NCI-H748 (cell line): Measurements from ENCODE around the gene TRABD2B.
A peak's percentile ranks its signal among the peaks of the same experiment; 100 is the strongest.

ENCODE experiments used
- DNase-seq: peaks from one replicate; lab custom pipeline; 2025; ENCODE audit not compliant: unreplicated experiment; lab: John Stamatoyannopoulos, UW

The TRABD2B gene

DNA sequence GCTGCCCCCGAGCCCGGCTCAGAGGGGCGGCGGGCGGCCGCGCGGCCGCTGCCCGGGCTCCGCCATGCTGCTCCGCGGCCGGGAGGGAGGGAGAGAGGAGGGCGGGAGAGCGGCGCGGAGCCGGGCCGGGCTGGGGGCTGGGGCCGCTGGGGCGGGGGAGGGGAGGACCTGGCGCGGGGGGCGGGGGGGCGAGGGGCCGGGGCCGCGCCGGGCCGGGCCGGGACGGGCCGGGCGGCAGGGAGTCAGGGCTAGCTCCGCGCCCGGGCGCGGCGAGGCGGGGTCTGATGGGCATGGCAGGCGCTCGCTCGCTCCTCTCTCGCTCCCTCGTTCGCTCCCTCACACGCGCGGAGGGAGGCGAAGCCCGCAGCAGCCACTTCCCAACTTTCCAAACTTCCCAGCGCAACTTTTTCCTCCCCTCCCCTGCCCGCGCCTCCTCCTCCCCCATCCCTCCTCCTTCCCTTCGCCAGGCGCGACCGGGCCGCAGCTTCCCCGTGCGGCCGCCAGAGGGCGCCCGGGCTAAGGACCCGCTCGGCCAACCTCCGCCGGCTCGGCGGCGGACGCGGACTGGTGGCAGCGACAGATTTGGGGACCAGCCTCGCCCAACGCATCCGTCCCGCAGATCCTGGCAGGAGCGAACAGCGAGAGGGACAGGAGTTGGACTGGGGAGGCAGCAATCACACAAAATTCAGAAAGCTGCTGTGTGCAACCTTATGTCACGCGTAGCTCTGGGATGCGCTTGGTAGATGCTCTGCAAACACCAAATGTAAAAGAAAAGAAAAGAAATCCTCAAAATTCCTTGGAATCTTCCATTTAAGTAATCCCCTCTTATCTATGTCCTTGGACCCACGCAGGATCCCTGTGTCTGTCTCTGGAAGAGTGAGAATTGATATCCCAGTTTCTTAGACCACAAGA, at the start of gene TRABD2B:
Gene TRABD2B, minus strand, starts transcription at position 97 of the 912 bp plus-strand sequence.
- DNase-seq, result peak; percentile 72

DNA sequence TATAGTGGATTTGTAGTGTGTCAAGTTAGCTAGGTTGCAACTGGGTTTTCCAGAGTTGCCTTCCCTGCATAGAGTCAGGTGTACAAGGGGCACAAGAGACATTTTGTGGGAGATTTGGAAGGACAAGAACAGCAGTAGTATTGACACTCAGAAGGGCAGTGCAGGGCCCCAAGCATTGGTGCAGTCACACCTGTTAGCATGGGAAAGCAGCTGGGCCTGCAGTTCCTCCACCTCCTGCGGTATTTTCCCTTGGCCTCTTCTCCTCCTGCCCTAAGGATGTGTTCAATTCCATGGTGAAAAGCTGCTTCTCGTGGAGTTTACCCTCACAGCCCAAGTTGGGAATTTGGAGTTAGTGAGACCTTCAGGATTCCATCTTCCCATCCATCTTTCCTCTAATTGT, 47.1 kb upstream of the TRABD2B start:
- DNase-seq, result no peak

DNA sequence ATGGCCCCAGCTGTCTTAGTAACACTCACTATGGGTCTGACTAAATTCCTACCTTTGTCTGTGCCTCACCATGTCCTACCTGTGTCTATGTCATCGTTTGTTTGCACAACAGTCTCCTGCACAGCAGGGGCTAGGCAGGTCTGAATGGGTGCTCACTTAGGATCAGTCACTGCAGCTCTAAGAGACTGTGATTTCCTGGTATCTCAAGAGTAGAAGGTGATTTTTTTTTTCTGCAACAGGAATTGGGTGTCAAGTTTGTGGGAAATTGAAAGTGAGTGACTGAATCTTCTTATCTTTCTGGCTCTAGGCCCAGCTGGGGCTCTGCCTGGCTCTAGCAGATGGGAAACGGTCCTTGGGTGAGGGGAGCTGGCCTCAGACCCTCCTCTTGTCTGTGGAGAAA, 46.4 kb upstream of the TRABD2B start:
- peak; percentile 62 for DNase-seq

DNA sequence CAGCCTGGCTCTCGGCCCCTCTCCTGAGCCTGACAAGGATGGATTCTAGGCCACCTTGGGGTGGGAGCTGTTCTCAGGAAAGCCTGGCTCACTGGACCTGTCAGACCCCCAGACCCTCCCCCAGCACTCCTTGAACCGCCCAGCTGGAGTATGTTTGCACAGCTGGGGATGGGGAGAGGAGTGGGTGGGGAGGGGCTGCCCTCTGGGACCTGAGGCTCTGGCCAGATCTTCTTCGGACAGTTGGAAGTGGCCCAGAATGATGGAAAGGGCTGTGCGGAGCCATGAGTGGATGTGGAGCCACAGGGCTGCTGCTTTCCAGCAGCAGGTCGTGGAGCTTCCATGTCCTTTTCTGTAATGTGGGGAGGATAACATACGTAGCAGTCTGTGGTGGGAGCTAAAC, 43.0 kb upstream of the TRABD2B start:
- DNase-seq, result no peak

DNA sequence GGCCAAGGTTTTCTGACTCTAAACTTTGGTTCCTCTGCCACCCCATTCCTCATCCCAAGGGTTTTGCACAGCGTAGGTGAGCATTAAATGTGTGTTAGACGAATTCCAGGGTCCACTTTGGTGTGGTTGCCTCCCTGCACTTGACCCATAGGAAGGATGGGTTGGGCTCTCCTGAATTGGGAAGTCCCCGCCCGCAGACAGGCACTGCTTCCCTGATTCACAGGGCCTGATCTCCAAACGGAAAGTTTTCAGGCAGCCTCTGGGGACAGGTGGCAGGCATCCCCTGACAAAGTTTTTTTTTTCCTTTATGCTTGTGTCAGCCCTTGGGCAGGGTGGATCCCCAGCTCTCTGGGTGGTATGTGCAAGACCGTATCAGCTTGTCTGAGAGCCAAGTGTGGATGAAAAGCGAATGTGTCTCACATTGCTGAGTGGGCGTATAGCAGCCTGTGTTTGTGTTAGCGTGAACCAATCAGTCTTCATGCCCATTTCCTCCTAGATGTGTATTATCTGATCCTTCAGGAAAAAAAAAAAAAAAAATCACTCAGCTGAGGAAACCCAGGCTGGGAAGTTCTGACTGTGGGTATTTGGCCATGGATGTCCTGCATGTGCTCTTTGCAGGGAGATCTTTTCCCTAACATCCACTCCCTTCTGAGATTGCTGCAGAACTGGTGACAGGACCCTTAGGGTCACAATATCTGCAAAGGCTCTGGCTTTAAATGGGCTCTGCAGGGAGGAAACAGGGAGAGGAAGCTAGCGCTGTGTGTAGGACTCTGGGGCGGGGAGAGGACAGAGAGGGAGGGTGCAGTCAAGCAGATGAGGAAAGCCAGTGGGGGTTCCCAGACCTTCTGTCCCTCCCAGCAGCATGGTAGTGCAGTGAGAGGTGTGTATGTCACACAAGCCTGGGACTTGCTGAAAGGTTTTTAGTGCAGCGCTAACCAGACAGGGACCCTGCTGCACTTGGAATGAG, 42.2 kb upstream of the TRABD2B start:
- DNase-seq, result no peak

DNA sequence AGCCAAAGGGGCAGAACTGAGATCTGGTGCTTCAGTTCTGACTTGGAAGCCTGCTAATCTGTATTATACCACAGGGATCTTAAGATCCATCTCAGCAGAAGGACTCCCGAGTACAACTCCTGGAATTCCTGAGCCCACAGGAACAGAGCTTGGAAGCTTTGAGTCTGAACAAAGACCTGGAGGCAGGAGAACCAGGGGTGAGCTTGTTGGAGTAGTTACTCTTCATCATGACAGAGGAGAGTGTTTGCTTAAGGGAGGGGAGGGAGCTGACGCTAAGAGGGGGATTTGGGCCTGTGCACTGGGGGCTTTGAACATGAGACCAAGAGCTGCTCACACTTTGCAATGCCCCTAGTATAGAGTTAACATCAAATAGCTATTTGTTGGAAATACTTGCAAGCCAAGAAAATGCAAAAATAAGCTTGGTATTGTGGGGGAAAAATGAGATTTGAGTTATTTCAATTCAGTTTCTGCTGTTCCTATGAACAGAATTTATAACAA, 41.1 kb upstream of the TRABD2B start:
- DNase-seq, result no peak

DNA sequence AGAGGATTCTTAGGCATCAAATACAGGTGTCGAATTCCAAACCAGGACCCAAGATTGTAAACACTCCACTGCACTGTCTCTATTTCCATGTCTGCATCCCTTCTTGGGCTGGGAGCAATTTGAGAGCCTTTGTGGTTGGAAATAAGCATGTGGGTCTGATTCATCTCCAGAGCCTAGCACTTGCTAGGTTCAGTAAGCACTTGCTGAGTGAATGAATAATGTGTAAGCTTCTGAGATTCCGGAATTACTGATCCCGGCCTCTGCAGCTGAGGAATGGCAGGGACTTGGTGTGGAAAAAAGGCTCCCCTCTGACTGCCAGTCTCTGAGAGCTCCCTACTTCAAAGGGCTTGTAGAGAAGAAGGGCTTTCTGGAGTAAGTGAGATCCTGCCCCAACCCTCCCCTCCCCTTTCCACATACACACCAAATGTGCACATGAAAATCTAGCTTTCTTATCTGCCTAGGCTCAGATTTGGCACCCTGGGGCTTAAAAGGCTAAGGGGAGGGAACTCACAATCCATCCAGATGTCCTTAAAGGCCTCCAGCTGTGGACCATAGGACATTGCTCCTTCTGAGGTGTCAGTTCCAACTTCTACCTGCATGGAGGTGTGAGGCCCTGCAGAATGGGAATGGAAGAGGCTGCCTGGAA, 39.6 kb upstream of the TRABD2B start:
- DNase-seq, result no peak

DNA sequence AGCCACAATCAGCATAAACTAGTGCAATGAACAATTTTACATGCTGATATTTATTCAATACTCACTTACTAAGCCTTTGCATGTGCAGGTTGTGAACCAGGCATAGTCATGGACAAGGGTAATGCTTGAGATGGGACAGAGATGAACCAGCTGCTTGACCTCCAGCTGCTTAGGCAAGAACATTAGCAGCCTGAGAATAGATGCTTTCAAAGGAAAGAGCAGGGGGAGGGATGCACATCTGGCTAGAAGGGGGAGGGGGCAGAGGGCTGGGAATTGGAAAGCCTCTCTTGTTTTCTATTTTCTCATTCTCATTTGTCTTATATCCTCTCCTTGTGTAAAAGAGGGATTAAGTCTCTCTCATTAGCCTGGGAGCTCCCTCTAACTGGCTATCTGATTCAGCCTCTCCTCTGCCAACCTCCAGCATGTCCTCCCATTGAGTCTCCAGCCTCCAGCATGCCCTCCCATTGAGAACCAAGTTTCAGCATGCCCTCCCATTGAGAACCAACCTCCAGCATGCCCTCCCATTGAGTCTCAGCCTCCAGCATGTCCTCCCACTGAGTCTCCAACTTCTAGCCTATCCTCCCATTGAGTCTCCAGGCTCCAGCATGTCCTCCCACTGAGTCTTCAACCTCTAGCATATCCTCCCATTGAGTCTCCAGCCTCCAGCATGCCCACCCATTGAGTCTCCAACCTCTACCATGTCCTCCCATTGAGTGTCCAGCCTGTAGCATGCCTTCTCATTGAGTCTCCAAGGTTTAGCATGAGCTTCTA, 38.4 kb upstream of the TRABD2B start:
- no peak for DNase-seq

DNA sequence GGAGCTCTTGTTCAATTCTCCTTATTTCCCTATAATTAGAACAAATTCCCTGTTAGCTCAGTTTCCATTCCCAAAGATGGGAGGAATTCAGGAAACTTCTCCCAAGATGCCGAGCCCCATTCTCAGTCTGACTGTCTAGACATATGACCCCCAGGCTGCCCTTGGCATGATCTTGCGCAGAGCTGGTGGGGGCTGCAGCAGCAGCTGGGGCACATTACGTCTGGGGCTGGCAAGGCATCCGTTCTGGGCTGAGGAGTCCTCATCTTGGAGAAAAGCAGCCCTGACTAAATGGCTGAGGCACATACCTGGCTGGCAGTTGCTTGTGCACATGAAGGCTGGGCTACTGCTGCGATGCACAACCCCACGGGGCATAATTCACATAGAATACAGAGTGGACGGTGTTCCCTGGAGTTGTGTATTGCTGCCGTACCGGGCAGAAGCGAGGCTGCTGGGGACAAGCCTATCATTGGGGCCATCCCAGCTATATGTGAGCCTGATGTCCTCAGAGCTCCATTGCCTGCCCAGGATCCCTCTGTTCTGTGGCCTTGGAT, 36.4 kb upstream of the TRABD2B start:
- no peak for DNase-seq

DNA sequence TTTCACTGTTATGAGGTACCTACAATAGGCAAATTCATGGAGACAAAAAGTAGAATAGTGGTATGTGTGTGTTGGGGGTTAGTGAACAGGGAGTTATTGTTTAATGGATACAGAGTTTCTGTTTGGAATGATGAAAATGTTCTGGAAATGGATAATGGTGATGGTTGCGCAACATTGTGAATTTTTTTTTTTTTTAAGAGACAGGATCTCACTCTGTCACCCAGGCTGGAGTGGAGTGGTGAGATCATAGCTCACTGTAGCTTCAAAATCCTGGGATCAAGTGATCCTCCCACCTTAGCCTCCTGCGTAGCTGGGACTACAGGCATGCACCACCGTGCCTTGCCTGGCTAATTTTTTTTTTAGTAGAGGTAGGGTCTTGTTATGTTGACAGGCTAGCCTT, 34.5 kb upstream of the TRABD2B start:
- DNase-seq, result no peak

DNA sequence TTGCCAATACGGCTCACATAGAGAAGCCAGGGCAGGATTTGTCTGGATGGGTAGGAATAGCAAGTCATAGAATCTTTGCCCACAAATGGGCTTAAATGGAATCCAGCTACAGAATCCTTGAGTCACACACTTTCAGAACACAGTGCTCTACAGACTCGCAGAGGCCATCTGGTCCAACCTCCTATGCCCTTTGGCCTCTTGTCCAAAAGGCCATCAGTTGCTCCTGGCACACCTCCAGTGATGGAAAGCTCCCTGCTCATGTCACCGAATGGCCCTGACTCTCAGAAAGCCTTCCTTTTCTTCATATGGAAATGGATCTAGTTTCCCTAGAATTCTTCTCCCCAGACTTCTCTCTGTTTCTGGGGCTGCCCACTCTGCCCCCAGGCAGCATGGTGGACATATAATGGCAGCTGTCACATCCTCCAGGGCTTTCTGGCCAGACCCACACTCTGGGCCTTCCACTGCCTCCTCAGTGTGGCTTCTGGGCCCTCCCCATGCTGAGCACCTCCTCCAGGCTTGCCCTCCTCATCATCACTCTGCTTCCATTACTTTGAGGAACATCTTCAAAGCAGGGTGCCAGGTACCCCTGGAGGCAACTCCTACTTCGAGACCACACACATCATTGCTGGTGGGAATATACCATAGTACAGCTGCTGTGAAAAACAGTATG, 33.6 kb upstream of the TRABD2B start:
- DNase-seq, result no peak

DNA sequence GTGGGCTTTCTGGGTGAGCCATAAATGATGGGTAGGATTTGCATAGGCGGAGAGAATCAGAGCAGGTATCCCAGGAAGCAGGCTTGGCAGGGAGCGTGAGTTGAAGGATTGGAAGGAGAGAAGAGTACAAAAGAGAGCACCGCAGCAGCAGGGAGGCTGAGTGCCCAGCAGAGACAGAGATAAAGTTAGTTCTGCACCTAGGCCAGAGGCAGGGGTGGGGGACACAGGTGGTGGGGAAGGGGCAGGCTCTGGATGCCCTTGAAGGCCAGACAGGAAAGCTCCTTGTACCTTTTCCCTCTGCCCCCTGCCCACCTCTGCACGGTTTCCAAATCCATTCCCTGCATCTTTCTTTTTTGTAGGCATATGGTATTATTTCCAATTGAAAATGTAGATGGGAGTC, 33.0 kb upstream of the TRABD2B start:
- DNase-seq, result no peak

DNA sequence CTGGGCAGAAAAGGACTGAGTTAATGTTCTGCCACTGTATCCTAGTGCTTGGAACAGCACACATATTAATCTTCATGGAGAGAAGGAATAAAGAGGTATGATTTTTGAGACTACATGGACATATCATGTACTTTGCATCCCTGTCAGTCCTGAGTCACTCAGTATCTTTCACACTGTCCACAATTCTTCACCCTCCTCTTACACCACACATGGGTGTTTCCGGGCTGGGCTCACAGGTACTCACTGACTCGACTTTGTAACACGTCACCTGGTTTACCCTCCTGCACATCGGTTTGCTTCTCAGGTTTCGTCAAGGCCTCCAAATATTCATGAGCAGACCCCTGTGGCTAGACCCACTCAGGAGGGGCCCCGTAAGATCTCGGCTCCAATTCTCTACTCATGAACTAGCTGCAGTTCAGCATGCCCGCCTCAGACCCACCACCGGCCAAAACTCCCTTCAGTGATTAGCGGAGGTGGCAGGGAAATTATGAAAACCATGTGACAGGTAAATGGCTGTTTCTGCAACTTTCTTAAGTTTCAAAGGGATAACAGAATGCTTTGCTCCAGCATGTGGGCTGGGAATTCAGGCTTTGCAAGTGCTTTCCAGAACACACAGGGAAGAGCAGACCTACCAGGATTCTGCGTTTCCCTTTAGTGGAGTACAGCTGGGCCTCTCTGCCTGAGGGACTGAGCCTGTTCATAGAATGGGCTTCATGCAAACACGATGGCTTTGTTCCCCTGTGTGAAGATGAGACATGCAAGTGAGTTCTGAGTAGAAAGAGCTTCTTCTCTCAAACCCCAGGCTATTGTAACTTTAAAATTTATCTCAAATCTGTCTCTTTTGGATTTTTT, 31.3 kb upstream of the TRABD2B start:
- DNase-seq, result no peak

DNA sequence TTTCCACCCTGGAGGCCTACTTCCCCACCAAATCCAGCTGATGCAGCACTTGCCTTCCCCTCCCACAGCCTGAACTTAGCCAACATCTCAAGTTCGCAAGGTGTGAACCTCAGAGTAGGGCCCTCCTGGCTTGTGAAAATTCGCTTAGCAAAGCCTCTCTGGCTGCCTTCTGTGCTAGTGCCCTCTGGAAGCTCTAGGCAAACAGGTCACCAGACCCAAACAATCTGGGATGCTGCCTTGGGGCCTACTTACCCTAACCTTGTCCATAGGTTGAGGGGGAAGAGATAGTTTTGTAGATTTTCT, 30.3 kb upstream of the TRABD2B start:
- no peak for DNase-seq

DNA sequence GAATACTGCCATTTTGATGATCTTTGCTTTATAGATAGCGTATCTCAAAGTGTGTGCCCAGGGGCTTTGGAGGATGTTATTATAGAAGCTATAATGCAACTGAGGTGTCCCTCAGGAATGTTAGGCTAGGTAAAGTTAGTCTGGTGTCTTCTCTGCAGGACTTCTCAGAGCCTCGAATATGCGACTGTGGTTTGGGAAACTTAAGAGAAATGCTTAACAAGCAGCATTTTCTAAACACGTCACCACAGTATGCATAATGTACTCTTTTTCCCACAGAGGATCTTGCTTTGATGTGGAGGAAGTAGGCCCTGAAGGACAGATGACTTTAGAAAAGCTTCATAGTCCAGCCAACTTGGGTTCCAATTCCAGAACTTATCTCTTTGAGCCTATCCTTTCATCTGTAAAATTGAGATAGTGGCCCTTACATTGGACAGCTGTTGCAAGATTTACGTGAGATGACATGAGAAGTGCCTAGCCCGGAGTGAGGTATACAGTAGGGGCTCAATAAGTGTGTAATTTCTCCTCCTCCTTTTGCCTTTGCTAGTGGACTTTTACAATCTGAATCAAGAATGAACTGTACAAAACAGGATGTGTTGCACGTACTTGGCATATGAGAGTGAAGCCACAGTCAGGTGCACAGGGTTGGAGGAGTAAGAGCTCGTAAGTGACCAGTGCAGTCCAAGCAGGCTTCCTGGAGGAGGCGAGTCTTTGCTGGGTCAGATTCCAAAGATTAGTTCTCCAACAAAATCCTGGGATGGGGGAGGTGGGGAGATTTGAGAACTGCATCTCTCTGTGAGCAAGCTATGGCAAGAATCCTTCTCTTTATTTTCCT, 29.7 kb upstream of the TRABD2B start:
- DNase-seq, result no peak

DNA sequence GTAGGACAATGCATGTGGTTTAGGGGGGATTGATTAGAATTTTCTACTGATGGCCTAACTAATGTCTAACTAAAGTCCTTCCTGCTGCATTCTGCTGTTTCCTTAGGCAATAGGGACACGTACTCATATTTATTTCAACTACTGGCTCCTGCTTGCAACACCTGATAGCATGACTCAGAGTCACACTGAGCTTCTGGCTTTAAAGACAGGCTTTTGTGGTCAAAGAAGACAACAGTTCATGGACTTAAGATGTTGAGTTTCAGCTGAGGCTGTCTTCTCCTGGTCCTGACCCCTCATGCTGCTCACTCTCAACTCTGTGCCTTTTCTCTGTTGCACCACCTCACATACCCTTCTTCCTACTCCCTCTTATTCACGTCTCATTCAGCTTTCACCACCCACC, 29.1 kb upstream of the TRABD2B start:
- DNase-seq, result no peak

DNA sequence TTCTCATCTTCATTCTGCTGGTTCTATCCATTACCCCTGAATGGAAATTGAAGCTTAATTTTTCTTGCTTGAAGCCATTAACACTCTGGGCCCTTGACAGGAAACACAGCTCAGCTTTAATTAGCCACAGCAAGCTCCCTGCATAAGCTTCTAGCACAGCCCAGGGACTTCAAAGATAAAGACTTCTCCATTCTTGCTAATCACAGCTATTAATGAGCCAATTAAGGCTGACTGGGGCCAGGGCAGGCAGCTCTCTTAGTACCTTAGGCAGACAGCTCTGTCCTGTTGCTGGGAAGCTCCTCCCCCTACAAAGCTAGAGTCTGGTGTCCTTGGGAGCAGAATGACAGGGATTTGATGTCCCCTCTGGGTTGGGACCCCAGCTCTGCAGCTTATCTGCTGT, 27.9 kb upstream of the TRABD2B start:
- peak; percentile 14 for DNase-seq

DNA sequence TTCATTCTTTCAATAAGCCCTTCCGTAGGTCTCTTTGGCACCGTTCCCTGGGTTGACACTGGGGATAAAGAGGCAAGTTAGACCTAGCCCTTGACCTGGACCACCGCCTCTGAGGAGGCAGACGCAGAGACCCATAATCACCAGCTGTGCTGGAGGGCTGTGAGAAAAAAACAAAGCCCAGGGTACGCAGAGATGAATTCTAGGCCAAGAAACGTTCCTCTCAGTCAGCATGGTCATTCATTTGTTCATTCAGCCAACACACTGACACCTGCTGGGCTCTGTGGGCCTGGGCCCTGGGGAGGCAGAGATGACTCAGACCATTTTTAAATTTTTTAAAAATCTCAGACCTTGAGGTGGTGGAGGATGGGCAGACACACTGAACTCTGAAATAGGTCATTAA, 26.3 kb upstream of the TRABD2B start:
- no peak for DNase-seq
